ENCODE results near the gene SLC11A2. TPM values are rescaled to one million over a fixed set of nuclear protein-coding genes. Genes with fewer than 3 reads are reported as not detected.

SLC11A2 gene
- total and polyA plus RNA-seq, 2 of the 8 experiments (the other 6 are each of a cell fraction or from before 2014, with no cell fraction given): 55.0 to 61.5 TPM

DNA sequence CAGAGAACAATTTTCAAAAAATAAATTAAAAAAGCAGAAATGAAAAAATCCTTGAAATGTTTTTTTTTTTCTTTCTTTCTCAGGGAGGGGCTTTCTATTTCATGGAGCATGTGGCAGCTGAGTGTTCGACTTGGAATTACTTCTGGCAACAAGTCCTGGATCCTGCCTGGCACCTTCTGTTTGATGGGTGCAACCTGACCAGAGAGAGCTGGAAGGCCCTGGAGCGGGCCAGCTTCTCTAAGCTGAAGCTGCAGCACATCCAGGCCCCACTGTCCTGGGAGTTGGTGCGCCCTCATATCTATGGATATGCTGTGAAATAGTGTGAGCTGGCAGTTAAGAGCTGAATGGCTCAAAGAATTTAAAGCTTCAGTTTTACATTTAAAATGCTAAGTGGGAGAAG, 96.4 kb downstream of the SLC11A2 start:
- no peaks in the 10 kb centered on the region for H3K36me3 ChIP-seq (ENCODE audit: control insufficient read depth in 2 of 4, insufficient read depth in 4 of 4, low read length in 3 of 4)
- no peak for DNase-seq (ENCODE audit: low read depth in 1 of 2, low spot score in 2 of 2)
- peaks cover 0 to 16% of the 10 kb centered on the region in 2 experiments; a peak in 2 of 4 replicates for H3K79me2 ChIP-seq (ENCODE audit: control insufficient read depth in 1 of 2, insufficient read depth in 2 of 2, low read length in 2 of 2)
- no peak overlapping the region for H3K18ac ChIP-seq (ENCODE audit: extremely low read depth, low read length)
- H3K27me3 ChIP-seq (replicated peaks in 1 of 4; ENCODE audit: control insufficient read depth in 3 of 4, extremely low read depth in 1 of 4, insufficient read depth in 3 of 4, low read length in 3 of 4): no peaks in the 10 kb centered on the region
- no peak overlapping the region for H3K27ac ChIP-seq (ENCODE audit: low read depth, low read length)
- H3K4ac ChIP-seq (replicated peaks; ENCODE audit: insufficient read length, low read depth, low read length): no peak overlapping the region
- H2BK15ac ChIP-seq (ENCODE audit: low read length): no peak overlapping the region
- H3K14ac ChIP-seq (ENCODE audit: insufficient read length): no peak overlapping the region
- CTCF ChIA-PET (ENCODE audit: partially characterized antibody): interaction anchor here (0.6 to 1.8 kb wide), 5 partner anchors 9 to 1471 kb away, joined by 3 to 5 read pairs (median 3); no protein-coding TSS in a partner anchor
- no peak overlapping the region for H2BK12ac ChIP-seq (ENCODE audit: low read depth, low read length)
- H3K4me3 ChIP-seq (ENCODE audit: extremely low read depth in 1 of 4, insufficient read depth in 2 of 4, low read depth in 3 of 4, low read length in 4 of 4): no peak overlapping the region
- H2AK5ac ChIP-seq (ENCODE audit: low read depth, low read length): no peak overlapping the region
- H2BK5ac ChIP-seq (ENCODE audit: low read depth, low read length): no peak overlapping the region
- H4K20me1 ChIP-seq (replicated peaks in 1 of 2; ENCODE audit: control insufficient read depth in 1 of 2, insufficient read depth in 2 of 2, low read length in 2 of 2): no peaks in the 10 kb centered on the region
- POLR2A ChIA-PET (ENCODE audit: partially characterized antibody): no interaction called here
- TF ChIP-seq, protein P1, sequence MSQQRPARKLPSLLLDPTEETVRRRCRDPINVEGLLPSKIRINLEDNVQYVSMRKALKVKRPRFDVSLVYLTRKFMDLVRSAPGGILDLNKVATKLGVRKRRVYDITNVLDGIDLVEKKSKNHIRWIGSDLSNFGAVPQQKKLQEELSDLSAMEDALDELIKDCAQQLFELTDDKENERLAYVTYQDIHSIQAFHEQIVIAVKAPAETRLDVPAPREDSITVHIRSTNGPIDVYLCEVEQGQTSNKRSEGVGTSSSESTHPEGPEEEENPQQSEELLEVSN (IDR thresholded peaks at IDR 0.05): peak; percentile 22; the same call in 1 of the 2 replicates
- TF ChIP-seq, protein P2, sequence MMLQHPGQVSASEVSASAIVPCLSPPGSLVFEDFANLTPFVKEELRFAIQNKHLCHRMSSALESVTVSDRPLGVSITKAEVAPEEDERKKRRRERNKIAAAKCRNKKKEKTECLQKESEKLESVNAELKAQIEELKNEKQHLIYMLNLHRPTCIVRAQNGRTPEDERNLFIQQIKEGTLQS (IDR thresholded peaks at IDR 0.05; ENCODE audit: insufficient read depth, low read depth, low read length): no peak
- TF ChIP-seq PHF8 (conservative IDR thresholded peaks at IDR 0.05; ENCODE audit: low read depth, low read length) (no peak), RFX5 (IDR thresholded peaks at IDR 0.05; ENCODE audit: borderline replicate concordance, low read depth, low read length) (no peak), SIX5 (IDR thresholded peaks at IDR 0.05; ENCODE audit: low read depth, low read length) (no peak), TAF7 (optimal IDR thresholded peaks at IDR 0.05; ENCODE audit: borderline replicate concordance, low read depth, low read length) (no peak)
- TF ChIP-seq, protein P3, sequence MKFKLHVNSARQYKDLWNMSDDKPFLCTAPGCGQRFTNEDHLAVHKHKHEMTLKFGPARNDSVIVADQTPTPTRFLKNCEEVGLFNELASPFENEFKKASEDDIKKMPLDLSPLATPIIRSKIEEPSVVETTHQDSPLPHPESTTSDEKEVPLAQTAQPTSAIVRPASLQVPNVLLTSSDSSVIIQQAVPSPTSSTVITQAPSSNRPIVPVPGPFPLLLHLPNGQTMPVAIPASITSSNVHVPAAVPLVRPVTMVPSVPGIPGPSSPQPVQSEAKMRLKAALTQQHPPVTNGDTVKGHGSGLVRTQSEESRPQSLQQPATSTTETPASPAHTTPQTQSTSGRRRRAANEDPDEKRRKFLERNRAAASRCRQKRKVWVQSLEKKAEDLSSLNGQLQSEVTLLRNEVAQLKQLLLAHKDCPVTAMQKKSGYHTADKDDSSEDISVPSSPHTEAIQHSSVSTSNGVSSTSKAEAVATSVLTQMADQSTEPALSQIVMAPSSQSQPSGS (IDR thresholded peaks at IDR 0.05; ENCODE audit: low read length): no peak
- H3K4me1 ChIP-seq (replicated peaks in 1 of 4; ENCODE audit: control insufficient read depth in 3 of 4, insufficient read depth in 4 of 4, low read length in 3 of 4): peaks cover 0 to 5% (median 3%) of the 10 kb centered on the region in 4 experiments; a peak in 3 of 7 replicates
- no peak overlapping the region for H2BK120ac ChIP-seq (replicated peaks; ENCODE audit: low read depth, low read length)
- no peak overlapping the region for H2BK20ac ChIP-seq (ENCODE audit: low read length)
- FAIRE-seq: no peak
- no peak overlapping the region for H4K5ac ChIP-seq (ENCODE audit: insufficient read length, low read depth, low read length)
- H3K9ac ChIP-seq (replicated peaks in 1 of 4; ENCODE audit: extremely low read depth in 1 of 4, low read depth in 3 of 4, low read length in 3 of 4): no peak overlapping the region
- H3K4me2 ChIP-seq (ENCODE audit: insufficient read depth in 1 of 2, low read depth in 2 of 2, low read length in 2 of 2): no peak overlapping the region
- no peak overlapping the region; the same call in 1 of the 2 replicates for H4K8ac ChIP-seq (ENCODE audit: extremely low read depth, insufficient read depth, low read length)
- 84% methylated on average over 3 of the region's 3 CpGs; no CpG with 5 or more reads in 1 of the 2 experiments for WGBS, 2 experiments (ENCODE audit: extremely low coverage in 1 of 2, insufficient coverage in 1 of 2, insufficient read length in 1 of 2, insufficient replicate concordance in 2 of 2, low coverage in 1 of 2, low lambda C conversion rate in 2 of 2, missing lambda C conversion rate in 1 of 2)
- peaks cover 4% of the 10 kb centered on the region for H3K23me2 ChIP-seq (ENCODE audit: low read depth, low read length)
- no peak overlapping the region for H4K91ac ChIP-seq (replicated peaks; ENCODE audit: insufficient read length, low read length)
- H3K56ac ChIP-seq (replicated peaks; ENCODE audit: insufficient read length, low read depth, low read length): no peak overlapping the region
- H3K23ac ChIP-seq (ENCODE audit: insufficient read length): no peak overlapping the region
- no peaks in the 10 kb centered on the region for H3K9me3 ChIP-seq (ENCODE audit: insufficient read depth in 2 of 2, low read depth in 1 of 2, low read length in 1 of 2)
- no peak overlapping the region for H2AFZ ChIP-seq (ENCODE audit: low read length)
- H3K79me1 ChIP-seq (ENCODE audit: low read depth, low read length): no peaks in the 10 kb centered on the region

Data from H1 (cell line).